HG03159 (cell line): ENCODE data around the gene FAM170B.

Experiments
- ATAC-seq: cut with Tn5 transposase; IDR thresholded peaks from one replicate; pipeline ENCODE4 v1.9.1; 2021; ENCODE audit warnings: mild to moderate bottlenecking, moderate library complexity; ENCODE audit not compliant: unreplicated experiment

FAM170B gene

DNA sequence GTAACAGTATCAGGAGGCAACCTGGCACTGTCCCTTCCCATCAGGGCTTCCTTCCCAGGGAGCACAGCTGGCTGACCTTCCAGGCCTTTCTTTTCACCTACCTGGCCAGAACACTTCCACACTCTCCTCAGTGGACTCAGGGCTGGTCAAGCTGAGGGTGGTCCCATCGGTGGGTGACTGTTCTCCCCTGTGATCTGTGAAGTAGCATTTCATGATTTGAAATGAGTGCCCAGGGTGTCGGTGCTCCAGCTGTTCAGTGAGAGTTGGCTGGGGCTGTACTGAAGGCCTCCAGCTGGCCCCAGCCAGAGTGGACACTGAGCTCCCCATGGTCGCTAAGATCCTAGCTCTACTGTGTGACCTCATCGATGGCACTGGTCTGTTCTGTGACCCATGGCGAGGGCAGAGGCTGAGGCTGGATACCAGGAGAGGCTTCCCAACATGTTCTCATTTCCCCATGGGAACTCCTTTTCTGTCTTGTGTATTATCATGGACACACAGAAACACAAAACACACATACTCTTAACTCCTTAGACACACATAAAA lies at the start of gene FAM170B:
Gene FAM170B (minus strand): TSS at position 316 of the 543 bp plus-strand sequence. CDS start 103 bp downstream, at position 213.
- ATAC-seq: no peak

DNA sequence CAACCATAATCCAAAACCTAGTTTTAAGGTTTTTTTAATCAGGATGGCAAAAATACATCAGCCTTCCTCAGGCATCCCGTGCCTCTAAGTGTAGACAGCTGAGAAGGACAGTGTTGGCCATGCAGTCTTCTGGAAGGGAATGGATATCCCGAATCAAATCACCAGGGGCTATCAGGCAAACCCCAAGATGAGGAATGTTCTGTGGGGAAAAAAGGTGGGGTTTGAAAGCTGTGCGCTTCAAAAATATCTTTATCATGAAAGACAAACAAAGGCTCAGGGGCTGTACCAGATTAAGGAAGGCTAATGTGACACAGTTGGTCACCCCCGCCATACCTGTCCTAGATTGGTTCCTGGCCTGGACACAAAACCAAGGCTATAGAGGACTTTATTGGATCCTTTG lies 49.0 kb upstream of the FAM170B start:
- ATAC-seq: no peak

DNA sequence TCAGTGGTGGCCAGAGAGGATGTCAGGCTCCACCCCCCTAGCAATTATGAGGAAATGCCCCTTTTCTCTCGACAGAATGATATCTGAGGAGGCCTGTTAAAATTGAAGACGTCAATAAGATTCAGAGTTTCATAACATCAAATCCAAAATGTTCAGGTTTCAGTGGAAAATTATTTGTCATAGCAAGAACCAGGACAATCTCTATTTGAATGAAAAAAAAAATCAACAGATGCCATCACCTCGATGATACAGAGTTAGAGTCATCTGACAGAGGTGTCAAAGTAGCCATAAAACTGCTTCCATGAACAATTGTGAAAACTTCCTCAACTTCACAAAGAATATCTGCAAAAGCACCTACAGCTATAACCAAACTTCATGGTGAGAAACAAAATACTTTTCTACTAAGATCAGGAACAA lies 46.6 kb upstream of the FAM170B start:
- ATAC-seq: no peak

DNA sequence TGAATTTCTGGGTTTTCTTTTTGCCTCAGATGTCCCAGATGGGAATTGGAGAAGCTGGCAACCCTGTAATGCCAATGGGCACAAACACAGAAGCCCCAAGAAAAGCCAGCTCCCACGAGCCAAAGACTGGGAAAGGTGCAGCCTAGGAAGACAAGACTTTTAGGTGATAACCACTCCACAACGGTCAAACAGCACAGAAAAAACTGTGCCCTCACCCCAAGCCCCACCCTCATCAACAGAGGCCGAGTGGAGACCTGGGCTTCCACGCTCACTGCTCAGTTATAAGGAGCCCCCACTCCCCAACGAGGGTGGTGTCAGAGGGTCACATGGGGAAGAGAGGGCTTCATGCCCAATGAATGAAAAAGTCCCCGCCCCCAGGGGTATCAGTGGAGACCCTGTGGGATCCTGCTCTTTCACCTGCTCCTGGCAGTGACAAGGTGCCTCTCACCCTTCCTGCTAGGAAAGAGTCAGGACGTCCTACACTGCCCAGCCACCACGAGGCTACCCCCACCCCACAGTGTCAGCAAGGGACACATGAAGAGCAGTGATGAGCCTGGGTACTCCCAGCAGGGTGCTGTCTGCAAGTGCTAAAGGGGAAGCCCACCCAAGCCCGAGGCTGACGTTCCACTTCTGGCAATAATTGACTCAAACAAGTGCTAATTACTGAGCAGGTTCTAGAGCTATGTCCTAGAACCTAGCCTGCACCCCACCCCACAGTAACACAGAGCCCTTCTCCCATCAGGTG lies 46.0 kb upstream of the FAM170B start:
- ATAC-seq: no peak

DNA sequence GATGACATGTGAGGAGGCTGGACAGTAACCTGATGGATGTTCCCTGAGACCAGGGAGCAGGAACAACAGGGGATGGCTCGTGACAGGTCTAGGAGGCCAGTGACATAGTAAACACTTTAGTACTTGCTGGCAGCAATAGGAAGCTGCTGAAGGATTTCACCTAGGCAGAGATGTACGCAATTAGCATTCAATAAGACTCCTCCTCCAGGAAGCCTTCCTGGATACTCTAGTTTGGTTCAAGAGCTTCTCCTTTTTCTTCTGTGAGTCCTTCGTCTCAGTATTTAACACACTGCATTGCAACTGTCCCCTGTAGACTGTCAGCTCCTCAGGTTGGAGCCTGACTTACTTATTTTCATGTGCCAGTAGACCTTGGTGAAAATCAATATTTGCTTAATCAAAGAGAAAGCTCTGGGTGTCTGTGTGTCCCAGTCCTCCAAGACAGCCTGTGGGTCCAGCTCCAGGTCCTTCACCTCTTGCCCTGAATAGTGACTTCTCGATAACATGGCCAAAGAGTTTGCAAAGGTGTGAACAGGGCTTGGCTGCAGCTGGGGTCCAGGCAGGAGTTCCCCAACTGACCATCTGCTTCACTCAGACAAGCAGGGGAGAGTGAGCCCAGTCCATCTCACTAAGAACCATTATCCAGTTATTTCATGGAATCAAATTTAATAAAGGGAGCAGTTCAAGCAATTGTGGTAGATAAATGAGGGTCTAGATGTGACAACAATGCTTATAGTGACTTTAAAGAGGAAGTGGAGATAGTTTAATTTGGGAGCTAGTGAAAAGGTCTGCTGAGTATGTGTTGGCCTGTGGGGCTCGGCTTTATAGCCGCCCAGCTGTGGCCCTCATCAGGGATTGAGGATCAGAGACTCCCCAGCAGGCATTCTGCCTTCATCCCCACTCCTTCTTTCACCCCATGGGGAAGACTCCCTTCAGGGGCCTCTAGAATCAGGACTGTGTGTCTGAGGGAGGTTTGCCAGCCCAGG lies 45.0 kb upstream of the FAM170B start:
- ATAC-seq: no peak

DNA sequence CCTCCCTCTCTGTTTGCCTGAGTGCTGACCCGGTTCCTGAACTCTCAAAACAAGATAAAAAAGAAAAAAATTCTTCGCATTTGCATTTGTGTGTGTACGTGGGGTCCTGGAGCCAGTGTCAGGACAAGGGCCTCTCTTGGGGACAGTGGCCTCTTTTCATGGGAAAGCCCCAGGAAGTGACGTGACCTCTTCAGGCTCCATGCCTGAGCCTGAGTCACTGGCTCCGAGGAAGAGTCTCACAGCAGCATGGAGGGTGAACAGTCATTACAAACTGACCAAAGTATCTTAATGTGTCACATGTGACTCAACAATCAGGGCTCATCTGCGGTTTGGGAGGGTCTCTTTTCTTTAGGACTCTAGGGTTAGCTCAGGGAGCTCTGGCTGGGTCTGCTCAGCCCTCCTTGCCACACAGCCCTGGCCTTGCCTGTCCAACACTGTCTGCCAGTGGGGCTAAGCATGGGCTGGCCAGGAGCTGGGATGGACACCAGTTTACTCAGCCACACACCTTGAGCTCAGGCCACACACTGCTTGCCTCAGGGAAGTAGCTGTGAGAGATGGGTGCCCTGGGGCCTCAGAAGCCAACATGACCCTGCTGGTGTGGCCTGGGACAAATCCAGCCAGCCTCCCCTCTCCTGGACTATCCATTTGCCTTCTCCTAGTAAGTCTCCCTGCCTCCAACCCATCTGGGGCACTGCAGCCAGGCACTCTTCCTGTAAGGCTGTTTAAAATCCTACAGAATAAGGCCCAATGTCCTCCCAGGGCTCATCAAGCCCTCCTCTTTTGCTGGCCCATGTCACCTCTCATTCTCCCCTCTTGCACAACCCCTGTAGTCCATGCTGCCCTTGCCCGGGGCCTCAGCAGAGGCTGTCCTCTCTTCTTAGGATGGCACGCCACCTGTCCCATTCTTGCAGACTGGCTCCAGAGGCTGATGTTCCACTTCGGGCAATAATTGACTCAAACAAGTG lies 43.9 kb upstream of the FAM170B start:
- peak; percentile 81 for ATAC-seq

DNA sequence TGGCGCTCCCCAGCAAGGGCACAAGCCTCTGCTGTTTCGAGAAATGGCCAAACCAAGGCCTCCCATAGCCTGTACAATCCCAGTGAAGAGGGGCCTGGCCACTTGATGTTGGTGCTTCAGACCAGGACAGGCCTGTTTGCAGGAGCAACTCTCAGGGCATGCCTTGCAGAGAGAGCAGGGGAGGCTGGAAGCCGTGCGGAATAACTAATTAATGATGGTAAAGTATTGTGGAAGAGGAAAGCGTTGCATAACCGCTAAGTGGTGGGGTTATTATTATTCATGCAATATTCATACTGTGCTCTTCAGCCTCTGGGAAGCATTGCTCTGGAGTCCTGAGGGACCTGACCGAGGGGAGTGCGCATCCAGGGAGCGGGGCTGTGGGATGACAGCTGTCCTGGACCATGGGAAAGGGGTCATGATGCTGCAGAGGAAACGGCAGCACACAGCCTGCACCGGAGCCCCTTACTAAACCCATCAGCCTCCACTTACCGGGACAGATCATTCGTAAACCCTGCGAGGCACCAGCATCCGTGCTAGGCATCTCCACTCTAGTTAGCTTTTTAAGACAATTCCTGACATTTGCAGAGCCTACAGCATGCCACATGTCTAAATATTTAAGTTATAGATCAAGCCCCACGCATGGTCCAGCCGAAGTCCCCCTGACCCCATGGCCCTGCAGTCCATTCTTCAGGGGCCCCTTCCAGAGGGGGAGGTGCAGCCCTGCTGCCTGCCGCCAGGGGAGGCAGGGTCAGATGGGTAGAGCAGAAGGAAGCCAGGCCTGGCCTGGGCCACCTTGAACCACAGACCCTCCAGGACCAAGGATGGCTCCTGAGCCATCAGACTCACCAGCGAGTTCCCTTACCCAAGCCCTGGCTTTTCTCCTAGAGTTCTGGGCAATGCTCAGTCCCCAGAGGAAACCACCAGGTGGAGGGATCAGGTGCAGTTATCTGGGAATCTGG lies 42.8 kb upstream of the FAM170B start:
- peak; percentile 3 for ATAC-seq

DNA sequence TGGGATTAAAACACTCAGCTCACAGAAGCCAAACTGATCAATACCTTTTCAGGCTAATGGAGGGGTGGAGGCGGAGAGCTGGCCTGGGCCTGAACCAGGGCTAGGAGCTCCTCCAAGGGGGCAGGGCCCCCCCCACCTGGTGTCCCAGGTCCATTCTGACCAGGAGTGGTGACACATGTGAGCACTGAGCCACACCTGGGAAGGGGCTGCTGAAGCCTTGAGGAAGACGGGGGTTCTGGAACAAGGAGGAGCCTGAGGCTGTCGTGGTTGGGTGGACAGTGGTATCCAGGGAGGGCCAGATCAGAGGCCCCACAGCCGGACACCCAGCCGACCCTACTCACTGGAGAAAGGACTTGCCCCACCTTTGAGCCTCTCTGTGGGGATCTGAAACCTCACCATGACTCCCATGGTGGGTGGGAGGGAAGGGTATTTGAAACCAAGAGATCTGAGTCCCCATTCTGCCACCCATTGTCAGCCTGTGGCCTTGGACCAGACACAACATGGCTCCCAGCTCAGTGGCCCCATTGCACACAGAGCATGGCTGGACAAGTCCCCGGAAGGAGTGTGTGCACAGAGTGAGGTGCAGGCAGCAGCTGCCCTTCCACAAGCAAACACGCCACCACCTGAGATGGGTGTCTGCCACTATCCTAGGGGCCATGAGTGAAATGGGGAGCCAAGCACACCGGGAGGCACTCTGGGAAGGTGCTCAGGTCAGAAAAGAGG lies 41.9 kb upstream of the FAM170B start:
- ATAC-seq: no peak

DNA sequence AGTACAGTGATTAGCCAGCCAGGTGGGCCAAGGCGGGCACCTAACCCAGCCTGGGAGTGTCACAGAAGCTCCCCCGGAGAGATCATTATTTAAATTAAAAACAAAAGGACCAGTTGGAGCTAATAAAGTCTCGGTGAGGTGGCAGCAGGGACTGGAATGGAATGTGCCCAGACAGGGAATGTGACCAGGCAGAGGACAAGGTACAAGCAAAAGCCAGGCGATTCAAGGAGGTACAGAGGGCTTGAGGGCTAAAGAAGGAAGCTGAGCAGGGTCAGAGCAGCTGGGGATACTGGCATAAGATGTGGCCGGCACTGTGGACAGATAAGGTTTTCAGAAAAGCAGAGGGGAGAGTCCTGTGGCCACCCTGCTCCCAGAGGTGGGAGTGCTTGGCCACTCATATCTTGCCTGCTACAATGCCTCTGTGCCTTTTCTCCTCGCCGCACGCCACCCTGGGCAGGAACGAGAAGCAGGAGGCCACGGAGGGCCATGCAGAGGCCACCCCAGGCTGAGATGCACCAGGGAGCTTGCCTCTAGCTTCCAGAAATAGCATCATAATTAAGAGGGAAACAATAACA lies 41.2 kb upstream of the FAM170B start:
- ATAC-seq: no peak

DNA sequence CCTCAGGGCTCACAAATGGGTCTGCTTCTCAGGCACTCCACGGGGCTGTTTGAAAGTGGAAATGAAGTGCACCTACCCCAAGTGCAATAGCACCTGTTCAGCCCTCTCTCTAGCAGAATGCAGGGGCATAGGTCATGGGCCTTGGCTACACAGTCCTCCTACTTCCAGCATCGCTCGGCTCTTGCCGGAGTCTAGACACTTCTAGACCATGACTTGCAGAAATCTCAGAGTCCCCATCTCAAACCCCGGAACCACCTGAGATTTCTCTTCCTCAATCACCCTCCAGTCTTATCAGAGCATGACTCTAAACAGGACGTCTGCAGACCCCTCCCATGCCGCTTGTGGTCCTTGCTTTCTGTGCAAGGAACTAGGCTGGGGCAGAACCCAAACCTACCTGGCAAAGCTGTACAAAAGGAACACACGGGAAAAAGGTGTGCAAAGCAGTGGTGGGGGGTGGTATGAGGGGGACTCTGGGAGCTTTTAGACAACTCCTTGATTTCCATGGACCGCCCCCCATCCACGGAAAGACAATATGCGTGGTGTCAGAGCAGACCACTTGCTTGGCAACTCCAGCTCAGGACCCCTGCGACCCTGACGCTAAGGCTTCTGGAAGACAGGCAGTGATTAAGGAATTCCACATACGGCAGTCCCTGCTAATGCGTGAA lies 40.6 kb upstream of the FAM170B start:
- ATAC-seq: no peak

DNA sequence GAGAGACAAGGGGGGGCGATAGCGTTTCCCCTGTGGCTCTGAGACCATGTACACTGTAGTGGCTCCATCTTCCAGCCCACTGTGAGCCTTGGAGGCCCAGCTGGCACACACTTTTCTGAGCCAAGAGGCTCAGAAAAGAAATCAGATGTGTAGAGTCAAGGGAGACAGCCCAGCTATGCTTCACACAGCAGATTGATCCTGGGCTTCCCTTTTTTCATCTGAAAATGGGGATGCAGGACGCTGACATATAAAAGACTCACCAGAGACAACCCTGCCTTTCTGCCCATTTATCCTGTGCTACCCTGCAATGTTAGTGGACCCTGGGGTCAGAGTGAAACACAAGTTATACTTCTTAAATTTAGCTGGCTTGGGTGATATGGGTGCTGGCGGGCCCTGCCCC lies 40.0 kb upstream of the FAM170B start:
- no peak for ATAC-seq

DNA sequence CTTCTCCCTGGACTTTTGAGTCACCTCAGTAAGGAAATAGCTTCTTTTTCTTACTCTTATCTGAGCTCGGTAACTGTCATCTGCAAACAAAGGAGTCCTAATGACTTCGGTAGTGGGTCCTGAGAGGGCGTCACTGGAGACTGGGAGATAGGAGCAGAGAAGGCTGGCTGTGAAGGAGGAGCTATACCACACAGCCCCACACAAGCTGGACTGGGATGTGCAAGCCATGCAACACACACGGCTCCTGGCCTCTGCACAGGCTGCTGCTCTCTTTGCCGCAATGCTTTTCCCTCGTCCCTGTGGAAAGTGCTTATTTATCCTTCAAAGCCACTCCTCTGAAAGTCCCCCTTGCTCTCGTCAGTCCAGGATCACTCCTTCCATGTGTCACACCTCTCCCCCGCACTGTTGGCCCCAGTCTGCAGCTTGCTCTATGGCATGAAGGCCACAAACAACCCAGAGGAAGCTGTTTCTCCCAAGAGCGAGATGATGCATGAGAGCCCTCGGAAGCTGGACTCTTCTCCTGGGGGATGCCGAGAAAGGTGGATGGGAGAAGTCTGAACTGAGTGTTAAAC lies 39.5 kb upstream of the FAM170B start:
- ATAC-seq: no peak

DNA sequence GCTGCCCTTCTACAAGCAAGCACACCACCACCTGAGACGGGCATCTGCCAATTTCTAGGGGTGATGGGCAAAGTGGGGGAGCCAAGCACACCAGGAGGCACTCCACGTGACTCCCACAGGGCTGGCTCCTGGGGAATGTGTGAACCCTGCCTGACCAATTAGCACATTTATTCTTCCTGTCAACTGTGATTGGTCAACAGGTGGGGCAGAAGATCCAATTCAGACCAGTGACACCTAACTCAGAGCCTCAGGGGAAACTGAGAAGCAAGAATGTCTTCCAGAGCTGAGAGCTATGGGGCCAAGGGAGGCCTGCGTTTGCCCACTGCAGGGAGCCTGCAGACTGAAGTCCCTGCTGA lies 38.9 kb upstream of the FAM170B start:
- no peak for ATAC-seq

DNA sequence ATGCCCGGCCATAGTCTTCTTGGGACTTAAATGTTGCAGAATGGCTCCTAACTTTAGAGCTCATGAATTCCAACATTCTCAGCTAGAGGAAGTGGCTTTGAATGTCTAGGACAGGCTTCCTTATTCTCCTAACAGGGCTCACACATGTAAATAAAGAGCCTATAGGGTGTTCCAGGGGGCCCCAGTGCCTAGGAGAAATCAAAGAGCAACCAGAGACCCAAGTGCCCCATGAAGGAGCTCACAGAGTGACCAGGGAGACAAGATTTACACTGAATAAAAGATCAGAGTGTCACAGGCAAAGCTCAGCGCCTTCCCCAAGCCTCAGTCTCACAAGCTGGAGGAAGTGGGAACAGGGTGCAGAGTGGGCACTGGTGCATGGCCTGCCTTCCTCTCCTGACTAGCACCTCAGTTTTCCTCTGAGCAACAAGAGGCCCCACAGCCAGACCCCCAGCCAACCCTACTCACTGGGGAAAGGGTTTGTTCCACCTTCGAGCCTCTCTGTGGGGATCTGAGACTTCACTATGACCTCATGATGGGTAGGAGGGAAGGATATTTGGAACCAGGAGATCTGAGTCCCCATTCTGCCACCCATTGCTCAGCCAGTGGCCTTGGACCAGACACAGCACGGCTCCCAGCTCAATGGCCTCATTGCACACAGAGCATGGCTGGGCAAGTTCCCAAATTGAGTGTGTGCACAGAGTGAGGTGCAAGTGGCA lies 38.4 kb upstream of the FAM170B start:
- ATAC-seq: no peak

DNA sequence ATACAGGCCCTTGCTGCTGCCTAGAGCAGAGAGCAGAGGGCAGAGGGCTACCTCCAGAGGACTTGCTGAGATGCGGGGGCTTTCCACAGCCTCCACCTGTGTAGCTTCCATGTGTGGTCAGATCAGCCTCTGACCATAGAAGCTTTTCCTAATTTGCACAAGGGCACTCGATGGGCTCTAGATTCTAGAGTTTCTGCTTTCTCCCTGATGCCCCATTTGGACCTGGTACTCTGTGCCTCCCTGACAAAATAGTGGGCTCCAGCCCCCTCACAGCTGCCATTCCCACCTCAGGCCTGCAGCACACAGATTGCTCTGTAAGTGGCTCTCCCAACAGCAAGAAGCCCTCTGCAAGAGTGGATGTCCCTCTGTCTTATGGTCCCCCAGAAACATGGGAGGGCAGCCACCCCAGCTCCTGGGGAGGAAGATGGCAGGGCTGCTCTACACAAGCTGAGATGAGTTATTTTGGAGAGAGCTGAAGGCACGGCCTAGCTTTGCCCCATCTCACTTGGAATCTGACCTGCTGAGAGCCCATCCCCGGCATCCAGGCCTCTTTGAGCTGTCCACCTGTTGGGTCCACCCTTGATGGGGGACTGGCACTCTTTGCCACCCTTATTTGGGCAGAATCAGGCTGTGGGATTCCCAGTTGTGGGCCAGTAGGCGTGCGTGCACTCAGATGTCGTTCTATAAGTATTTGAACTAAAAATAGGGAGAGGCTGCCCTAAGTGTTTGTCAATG lies 37.7 kb upstream of the FAM170B start:
- no peak for ATAC-seq

DNA sequence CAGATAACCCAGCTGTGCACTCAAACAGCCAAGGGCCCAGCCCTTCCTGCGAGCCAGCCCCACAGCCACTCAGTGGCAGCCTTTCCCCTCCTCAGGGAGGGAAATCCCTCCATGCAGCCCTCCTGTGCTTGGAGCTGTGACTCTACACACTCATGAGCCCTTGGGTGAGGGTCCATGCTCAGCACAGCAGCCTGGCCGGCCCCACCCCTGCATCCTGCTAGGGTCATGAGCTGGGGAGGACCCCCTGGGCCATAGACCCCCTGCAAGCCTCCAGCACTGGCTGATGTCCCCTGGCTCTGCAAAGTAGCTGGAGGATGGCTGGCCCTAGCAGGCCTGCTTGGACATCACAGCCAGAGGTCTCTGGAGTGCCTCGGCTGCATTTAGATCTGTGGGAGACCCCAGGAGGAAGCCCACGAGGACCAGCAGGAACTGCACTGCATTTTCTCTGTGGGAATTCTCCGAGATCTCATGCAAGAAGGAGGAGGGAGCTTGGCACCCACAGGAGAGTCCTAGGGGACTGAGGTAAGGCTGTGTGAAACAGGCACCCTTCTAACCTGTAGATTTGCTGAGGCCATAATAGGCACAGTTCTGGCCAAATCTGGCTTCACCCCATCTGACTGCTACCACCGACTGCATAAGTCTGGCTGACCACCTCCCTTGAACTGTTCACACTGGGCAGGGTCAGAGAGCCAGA lies 37.0 kb upstream of the FAM170B start:
- ATAC-seq: no peak
